ENCODE measurements around the gene CKAP2.
"Not testable (repeated sequence)": the region's sequence is repeated elsewhere in the genome, so short reads cannot be mapped to it uniquely, and the experiment has no call there.

DNA sequence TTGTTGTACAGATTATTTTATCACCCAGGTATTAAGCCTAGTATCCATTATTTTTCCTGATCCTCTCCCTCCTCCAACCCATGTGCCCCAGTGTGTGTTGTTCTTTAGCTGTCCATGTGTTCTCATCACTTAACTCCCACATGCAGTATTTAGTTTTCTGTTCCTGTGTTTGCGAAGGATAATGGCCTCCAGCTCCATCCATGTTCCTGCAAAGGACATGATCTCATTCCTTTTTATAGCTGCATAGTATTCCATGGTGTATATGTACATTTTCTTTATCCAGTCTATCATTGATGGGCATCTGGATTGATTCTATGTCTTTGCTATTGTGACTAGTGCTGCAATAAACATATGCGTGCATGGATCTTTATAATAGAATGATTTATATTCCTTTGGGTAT is 13.2 kb downstream of the CKAP2 start:
- TF ChIP-seq POLR2A (IDR thresholded peaks at IDR 0.05): not testable (repeated sequence)
- TF ChIP-seq, protein P1, sequence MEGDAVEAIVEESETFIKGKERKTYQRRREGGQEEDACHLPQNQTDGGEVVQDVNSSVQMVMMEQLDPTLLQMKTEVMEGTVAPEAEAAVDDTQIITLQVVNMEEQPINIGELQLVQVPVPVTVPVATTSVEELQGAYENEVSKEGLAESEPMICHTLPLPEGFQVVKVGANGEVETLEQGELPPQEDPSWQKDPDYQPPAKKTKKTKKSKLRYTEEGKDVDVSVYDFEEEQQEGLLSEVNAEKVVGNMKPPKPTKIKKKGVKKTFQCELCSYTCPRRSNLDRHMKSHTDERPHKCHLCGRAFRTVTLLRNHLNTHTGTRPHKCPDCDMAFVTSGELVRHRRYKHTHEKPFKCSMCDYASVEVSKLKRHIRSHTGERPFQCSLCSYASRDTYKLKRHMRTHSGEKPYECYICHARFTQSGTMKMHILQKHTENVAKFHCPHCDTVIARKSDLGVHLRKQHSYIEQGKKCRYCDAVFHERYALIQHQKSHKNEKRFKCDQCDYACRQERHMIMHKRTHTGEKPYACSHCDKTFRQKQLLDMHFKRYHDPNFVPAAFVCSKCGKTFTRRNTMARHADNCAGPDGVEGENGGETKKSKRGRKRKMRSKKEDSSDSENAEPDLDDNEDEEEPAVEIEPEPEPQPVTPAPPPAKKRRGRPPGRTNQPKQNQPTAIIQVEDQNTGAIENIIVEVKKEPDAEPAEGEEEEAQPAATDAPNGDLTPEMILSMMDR (IDR thresholded peaks at IDR 0.05): not testable (repeated sequence)
